LoVo (cell line): ENCODE results near the gene CCDC146.
"Not testable (repeated sequence)": the region's sequence is repeated elsewhere in the genome, so short reads cannot be mapped to it uniquely, and the experiment has no call there.

Experiments used
- DNase-seq: peaks from one replicate; pipeline ENCODE4 v3.0.0-alpha.2; 2016; ENCODE audit warnings: low spot score

The CCDC146 gene

DNA sequence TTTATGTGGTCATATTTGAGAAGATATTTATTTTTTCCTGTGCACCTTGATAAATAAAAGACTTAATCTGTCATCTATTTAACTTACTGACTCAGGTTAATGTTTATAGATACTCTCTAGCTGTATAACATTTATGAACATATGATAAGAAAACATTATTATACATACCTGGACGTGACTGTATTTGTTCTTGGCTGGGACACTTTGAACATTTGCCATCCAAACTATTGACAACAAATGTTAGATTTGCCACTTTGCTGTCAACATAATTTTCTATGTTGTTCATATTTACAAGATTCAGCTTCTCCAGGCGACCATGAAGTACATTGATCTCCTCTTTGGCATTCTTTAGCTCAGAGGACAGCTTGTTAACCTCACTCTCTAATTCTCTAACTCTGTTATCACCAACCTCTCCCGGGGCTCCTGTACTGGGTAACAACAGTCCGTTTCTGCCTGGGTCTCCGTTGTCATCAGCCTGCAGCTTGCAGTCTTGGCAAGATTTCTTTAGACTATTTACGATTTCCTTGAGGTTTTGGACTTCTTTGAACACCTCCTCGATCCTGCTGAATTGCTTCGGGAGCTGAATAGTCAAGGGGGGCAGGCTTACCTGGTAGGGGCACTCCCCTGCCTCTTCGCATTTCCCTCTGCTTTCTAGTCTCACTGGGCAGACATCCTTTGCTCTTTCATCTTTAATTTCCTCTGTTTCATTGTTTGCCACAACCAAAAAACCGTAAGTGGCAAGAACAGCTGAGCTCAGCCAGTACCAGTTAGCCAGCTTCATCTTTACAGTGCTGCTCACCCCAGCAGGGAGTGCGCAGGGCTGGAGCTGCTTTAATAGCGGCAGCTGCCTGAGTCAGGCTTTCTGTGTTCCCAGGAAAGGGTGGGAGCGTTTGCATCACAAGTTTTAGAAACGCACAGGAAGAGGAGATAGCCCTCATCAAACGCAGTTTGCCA, 76.9 kb downstream of the CCDC146 start, which contains the start of gene FGL2:
Gene FGL2 (minus strand): TSS at position 807 of the 954 bp plus-strand sequence. CDS start 26 bp downstream, at position 781.
- no peak for DNase-seq

DNA sequence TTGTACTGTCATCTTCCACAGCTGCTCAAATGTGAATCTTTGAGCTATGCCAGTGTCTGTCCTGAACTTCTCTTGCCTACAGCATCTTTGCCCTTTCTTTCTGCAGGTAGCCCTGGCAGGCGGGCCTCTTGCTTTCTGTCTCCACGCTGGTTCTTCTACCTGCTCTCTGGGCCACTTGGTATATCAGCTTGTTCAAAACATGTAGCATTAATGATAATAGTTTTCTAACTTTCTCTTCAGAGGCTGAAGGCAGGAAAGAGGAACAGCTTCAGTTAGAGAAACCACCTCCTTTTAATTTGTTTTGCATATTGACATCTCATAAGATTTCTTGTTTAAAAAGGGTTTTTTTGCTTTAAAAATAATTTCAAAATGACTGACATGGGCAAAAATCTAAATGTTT, 78.1 kb downstream of the CCDC146 start:
- no peak for DNase-seq

DNA sequence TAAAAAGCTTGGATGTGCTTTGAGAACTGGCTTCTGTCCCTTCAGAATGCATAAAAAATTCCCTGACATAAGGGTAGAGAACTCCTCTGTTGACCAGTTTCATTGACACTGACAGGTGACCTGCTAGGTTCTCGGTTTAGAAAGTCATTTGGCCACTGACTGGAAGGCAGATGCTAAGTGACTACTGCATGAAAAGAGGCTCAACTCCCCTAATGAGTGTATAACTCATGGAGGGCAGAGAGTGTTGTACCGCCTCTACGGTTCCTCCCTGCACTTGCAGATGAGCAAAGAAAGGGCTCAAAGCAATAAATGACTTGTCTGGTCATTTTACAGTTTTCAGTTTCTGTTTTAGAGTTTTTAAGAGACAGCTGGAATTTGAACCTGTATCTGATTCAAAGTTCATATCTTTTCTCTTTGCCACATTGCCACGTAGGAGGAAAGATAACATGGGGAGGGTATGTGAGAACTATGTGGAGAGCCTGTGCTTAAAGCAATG, 80.1 kb downstream of the CCDC146 start:
- no peak for DNase-seq

DNA sequence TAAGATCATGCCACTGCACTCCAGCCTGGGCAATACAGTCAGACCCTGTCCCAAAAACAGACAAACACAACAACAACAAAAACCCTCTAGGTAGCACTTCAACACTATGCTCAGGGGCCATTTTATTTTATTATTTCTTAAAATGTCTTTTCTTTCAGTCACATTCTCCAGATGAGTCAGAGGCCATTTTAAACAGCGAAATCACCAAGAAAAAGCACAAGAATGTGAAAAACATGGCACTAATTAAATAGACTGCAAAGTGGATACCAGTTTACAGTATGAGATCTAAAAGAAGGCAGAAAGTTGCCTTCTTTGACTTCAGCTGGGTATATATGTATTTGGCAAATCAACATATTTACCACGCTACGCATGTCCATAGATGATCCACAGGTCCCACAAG, 83.3 kb downstream of the CCDC146 start:
- no peak for DNase-seq

DNA sequence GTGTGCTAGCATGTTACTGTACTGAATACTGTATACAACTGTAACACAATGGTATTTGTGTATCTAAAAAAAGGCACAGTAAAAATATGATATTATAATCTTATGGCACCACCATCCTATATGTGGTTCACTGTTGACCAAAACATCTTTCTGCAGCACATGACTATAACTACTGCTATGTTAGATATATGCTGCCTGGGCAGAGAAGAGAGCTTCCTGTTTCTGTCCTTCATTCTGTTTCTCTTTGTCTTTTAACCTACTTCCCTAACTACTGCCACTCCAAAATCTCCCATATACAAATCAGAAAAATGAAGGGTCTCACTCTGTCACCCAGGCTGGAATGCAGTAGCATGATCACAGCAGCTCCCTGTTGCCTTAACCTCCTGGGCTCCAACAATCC, 86.0 kb downstream of the CCDC146 start:
- DNase-seq = no peak

DNA sequence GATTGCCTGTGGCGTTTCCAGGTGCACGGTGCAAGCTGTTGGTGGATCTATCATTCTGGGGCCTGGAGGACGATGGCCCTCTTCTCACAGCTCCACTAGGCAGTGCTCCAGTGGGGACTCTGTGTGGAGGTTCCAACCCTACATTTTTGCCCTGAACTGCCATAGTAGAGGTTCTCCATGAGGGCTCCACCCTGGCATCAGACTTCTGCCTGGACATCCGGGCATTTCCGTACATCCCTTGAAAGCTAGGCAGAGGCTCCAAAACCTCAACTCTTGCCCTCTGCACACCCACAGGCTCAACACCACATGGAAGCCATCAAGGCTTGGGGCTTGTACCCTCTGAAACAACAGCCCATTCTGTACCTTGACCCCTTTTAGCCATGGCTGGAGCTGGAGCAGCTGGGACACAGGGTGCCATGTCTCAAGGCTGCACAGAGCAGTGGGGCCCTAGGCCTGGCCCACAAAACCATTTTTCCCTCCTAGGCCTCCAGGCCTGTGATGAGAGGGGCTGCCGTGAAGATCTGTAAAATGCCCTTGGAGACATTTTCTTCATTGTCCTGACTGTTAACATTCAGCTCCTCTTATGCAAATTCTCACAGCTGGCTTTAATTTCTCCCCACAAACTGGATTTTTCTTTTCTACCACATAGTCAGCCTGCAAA, 87.2 kb downstream of the CCDC146 start:
- DNase-seq = no peak

DNA sequence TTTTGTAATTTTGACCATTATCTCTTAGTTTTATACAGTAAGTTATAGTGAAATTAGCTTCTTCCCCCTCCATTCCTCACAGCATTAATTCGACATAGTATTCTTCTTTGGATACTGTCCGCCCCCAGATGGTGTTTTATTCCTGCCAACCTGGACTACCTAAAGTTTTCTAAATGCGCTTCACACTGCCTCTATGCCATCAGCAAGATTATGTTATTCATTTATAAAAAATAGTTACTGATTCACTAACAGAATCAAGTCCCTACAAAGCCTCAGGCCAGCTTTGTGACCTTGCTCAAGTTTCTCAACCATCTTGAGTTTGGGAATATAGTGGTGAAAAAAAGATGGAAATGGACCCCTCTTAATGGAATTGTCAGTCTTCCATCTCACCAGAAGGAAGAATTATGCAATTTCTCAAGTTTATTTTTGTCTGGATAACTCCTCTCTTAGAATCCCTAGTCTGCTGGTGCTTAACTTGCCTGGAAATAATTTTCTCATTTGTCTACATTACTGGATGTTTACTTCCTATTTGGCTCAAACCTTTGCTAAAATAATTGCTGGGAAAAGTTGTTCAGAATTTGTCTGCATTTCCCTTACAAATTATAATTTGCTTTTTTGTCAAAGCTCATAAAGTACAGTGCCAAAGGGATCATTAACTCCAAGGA, 93.9 kb downstream of the CCDC146 start:
- DNase-seq = no peak

DNA sequence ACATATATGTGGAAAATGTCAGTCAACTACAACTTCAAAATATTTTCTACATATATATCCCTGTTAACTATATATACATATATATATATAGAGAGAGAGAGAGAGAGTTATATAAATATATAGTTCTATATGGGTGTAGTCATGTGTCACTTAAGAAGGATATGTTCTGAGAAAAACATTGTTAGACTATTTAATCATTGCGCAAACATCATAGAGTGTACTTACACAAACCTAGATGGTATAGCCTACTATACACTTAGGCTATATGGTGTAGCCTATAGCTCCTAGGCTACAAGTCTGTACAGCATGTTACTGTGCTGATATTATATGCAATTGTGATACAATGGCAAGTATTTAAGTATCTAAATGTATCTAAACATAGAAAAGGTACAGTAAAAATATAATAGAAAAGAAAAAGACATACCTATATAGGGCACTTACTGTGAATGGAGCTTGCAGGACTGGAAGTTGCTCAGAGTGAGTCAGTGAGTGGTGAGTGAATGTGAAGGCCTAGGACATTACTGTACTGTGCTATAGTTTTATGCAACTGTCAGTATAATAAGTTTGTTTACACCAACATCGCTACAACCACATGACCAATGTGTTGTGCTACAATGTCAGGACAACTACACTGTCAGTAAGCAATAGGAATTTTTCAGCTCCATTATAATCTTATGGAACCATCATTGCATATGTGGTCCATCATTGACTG, 95.2 kb downstream of the CCDC146 start:
- DNase-seq = no peak

DNA sequence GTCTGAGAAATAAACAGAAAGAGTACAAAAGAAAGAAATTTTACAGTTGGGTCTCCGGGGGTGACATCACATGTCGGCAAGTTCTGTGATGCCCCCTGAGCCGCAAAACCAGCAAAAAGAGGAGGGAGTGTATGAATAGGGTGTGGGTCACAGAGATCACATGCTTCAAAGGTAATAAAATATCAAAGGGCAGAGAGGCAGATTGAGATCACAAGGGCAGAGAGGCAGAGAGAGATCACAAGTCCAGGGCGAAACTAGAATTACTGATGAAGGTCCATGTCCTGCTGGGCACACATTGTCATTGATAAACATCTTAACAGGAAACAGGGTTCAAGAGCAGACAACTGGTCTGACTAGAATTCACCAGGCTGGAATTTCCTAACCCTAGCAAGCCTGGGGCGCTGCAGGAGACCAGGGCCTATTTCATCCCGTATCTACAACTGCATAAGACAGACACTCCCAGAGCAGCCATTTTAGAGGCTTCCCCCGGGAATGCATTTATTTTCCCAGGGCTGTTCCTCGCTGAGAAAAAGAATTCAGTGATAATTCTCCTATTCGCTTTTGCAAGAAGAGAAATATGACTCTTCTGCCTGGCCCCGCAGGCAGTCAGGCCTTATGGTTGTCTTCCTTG, 97.4 kb downstream of the CCDC146 start:
- DNase-seq = not testable (repeated sequence)

DNA sequence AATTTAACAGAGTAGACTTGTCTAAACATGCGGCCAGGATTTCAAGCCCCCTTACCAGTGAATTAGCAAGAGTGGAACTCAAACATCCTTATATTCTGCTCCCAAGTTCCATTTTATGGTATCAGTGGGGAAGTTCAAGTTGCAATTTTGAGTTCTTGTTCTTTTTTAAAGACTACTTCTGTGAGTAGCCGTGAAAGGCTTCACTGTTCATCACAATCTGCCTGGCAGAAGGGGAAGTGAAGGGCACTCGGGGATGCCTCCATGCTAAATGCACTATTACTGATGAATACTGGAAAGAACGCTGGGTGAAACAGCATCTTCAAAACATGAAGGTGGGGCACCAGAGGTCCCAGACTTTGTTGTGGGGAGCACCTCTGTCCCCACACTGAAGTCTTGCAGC, 99.7 kb downstream of the CCDC146 start:
- no peak for DNase-seq

DNA sequence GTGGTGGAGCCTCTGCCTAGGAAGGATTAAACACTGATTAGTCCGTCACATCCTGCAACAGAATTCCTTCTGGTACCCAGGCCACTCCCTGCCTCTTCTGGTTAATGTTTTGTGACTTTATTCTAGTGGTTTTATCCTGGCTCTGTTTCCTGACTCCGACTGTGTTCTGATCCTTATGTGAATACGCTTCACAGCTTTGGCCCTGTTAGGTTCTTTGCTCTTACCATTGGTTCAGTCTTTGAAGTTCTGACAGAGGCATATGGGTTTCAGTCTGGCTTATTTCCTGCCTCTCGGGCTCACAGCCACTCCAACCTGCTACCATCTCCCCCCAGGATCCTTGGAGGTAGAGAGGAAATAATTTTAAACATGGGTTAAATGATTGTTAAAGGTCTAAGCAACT, 100.4 kb downstream of the CCDC146 start:
- DNase-seq = no peak

DNA sequence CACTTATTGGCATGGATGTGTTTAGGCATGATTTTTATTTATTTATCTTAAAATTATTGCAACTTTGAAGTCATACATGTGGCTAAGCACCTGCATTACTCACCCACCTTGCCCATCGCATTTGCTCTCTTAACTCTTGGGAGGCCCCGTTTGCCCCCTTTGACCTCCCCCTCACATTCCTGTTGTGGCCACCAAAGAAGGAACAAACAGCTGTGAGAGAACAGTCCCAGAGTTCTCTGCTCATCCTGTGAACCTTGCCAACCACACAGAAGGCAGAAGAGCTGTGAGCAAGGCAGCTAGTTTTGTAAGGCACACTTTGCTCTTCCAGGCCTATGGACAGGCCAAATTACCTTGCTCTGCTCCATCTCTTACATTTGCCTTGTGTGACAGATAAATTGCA, 100.8 kb downstream of the CCDC146 start:
- no peak for DNase-seq

DNA sequence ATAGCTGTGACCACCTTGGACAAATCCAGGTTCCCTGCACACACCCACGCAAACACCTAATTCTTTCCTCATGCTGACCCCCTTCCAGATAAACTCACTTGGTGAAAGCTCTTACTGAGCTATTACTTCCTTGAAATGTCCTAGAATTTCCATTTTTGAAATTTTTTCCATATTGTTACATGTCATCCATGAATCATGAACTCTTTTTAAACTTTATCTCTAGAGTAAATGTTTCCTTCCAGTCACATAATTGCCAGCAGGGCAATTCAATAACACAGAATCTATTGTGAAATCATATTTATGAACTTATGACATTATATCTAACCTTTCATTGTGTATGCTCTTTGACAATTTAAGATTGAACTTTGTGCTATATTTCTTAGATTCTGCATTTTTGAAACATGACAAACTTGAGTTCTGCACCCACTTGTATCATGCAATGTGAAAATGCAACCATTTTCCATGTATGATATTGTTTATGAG, 104.0 kb downstream of the CCDC146 start:
- no peak for DNase-seq

DNA sequence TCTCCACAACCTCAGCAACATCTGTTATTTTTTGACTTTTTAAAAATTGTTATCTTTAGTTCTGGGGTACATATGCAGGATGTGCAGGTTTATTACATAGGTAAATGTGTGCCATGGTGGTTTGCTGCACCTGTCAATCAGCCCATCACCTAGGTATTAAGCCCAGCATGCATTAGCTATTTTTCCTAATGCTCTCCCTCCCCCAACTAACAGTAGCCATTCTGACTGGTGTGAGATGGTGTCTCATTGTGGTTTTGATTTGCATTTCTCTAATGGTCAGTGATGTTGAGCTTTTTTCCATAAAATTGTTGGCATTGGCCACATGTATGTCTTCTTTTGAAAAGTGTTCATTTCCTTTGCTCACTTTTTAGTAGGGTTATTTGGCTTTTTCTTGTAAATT, 106.4 kb downstream of the CCDC146 start:
- not testable (repeated sequence) for DNase-seq

DNA sequence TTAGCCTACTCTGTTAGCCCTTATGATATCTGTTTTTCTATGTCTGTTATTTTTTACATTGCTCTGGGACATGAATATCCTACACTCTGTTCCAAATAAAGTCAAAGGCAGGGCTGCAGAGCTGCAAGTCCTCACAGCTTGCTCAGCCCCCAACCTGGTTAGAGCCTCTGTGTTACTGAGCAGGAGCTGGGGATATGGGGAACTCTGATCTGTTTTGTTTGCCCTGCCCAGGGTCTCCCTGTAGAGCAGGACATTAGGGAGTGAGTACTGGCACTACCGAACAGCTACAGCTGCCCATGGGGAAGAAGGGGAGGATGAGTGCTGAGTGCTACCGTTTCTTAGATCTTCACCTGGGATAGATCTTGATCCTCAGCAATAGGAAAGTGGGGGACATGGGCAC, 110.1 kb downstream of the CCDC146 start:
- DNase-seq = no peak

DNA sequence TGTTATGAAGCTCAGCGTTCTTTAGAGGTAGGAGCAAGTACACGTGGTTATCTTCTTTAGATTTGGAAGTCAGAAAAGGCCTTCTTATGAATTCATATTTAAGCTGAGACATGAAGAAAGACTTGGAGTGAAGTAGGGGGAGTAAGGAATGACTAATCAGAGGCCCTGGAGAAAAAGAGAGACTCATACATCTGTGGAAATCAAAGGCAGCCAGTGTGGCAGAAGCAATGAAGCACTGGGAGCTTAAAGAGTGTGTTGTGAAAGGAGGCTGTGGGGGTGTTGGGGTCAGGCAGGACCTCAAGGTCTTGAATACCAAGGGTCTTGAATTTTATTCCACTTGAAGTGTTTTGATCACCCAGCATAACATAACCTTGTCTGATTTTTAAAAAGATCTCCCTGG, 112.9 kb downstream of the CCDC146 start:
- DNase-seq = no peak

DNA sequence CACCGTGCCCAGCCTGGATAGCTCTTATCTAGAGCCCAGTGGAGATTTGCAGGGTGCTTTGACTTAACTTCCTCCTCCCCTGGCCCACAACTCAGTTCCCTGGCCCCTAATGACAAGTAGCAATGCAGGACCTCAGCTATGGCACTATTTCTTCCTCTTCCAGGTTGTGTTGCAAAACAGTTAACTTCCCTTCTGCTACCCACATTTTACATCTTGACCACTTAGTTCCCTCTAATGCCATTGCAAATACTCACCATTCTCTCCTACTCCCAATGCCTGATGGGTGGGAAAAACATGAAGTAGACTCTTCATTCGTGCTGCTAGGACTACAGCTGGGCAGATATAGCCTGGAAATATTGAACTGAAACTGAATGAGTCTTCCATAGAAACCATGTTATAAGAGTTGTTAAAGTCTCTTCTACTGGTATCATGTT, 116.3 kb downstream of the CCDC146 start:
- no peak for DNase-seq

DNA sequence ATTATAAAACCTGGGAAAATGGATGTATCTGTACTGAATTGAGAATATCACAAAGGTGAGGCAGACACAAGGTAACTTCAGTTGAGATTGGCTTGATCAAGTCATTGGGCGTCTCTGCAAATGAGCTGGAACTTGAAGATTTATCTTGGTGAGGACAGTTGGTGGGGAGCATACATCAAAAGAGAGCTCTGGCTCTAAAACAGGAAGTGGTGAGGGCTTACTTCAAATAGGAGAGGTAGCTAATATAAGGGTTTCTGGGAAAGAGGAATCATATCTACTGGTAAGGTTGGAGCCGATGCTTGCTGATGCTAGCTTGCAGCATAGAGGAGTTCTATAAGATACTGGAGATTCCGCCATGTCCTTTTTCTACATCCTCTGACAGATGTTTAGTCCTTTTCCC, 117.1 kb downstream of the CCDC146 start:
- DNase-seq = no peak

DNA sequence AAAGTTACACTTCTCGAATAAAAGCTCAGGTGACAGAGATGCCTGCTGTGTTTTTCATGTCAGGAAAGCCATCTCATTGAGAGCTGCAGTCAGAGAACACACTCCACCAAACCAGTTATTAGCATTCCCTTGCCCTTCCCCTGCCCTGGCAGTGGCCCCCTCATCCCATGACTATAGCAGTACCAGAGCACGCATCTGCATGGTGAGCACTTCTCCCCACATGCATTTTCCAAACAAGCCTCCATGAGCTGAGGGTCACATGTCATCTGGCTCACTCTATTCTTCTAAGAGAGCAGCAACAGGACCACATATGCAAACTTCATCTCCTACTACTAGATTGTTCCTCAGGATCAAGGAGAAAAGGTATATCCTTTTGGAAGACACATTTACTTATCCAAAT, 119.7 kb downstream of the CCDC146 start:
- DNase-seq = no peak

DNA sequence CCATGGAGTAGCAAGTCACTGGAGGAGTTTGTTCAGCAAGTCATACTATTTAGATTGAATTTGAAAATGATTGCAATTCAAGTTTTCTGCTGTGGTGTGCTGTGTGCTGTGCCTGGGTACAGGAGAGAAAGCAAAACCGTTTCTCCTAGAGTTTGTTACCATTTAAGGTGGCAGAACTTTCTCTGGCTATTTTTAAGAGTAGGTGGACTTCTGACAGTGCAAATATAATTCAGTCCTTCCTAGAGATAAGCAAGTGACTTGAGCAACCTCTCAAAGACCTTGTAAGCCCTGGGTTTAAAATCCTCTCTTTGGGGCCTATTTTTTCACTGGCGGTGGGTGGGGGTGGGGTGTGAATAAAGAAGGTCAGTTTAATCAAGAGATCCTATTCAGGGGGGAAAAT, 120.1 kb downstream of the CCDC146 start:
- no peak for DNase-seq

DNA sequence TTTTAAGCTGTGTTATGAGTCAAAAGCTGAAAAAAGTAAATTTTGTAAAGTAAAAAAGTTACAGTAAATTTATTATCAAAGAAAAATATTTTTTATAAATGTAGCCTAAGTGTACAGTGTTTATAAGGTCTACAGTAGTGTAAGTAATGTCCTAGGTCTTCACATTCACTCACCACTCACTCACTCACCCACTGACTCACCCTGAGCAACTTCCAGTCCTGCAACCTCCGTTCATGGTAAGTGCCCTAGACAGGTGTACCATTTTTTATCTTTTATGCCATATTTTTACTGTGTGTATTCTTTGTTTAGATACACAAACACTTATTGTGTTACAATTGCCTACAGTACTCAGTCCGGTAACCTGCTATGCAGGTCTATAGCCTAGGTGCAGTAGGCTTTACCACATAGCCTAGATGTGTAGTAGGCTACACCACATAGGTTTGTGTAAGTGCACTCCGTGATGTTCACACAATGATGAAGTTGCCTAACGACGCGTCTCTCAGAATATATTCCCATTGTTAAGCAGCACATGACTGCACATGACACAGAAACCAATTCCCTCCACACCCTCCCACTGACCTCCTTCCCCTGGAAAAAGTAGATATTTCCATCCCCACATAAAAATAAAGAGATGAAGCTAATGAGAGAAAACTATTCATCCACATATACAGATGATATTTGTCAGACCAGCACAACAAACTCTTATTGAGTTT, 122.0 kb downstream of the CCDC146 start:
- DNase-seq = no peak
